Embryonic facial prominence (tissue), 1 donor: Measurements from ENCODE around the gene TMPRSS11B.
"Not testable (repeated sequence)": the region's sequence is repeated elsewhere in the genome, so short reads cannot be mapped to it uniquely, and the experiment has no call there.

Experiments used
- DNase-seq: peaks from one replicate; pipeline ENCODE4 v3.0.0-alpha.2; 2016; ENCODE audit errors: extremely low spot score

The TMPRSS11B gene

GRCh38 chr4:68245594-68245993, at the start of gene TMPRSS11B:
Gene TMPRSS11B (minus strand): TSS chr4:68245694. CDS start chr4:68245558, 136 bp downstream.
- DNase-seq, result no peak

- no peak for DNase-seq
Measured at GRCh38 chr4:68291256-68291655, 45.8 kb upstream of the TMPRSS11B start.

- DNase-seq, result no peak
Measured at GRCh38 chr4:68288393-68288740, 42.9 kb upstream of the TMPRSS11B start.

- no peak for DNase-seq
Measured at GRCh38 chr4:68287704-68288392, 42.4 kb upstream of the TMPRSS11B start.

- no peak for DNase-seq
Measured at GRCh38 chr4:68283714-68284113, 38.2 kb upstream of the TMPRSS11B start.

GRCh38 chr4:68283095-68283494, 37.6 kb upstream of the TMPRSS11B start:
- no peak for DNase-seq

- not testable (repeated sequence) for DNase-seq
Measured at GRCh38 chr4:68281796-68282740, 36.6 kb upstream of the TMPRSS11B start.

- no peak for DNase-seq
Measured at GRCh38 chr4:68278029-68278428, 32.5 kb upstream of the TMPRSS11B start.

- no peak for DNase-seq
Measured at GRCh38 chr4:68277627-68278026, 32.1 kb upstream of the TMPRSS11B start.

GRCh38 chr4:68272860-68273259, 27.4 kb upstream of the TMPRSS11B start:
- DNase-seq, result no peak

GRCh38 chr4:68272380-68272779, 26.9 kb upstream of the TMPRSS11B start:
- no peak for DNase-seq

- DNase-seq, result peak; percentile 20
Measured at GRCh38 chr4:68271851-68272357, 26.4 kb upstream of the TMPRSS11B start.

- no peak for DNase-seq
Measured at GRCh38 chr4:68267433-68267944, 22.0 kb upstream of the TMPRSS11B start.

GRCh38 chr4:68264875-68265565, 19.5 kb upstream of the TMPRSS11B start:
- no peak for DNase-seq

GRCh38 chr4:68259191-68259590, 13.7 kb upstream of the TMPRSS11B start:
- DNase-seq, result no peak

- no peak for DNase-seq
Measured at GRCh38 chr4:68257719-68258118, 12.2 kb upstream of the TMPRSS11B start.

GRCh38 chr4:68256284-68256683, 10.8 kb upstream of the TMPRSS11B start:
- DNase-seq, result no peak

GRCh38 chr4:68250151-68250930, 4.8 kb upstream of the TMPRSS11B start:
- no peak for DNase-seq

- no peak for DNase-seq
Measured at GRCh38 chr4:68249434-68249833, 3.9 kb upstream of the TMPRSS11B start.

GRCh38 chr4:68240620-68241019, 4.9 kb downstream of the TMPRSS11B start:
- no peak for DNase-seq

- DNase-seq, result no peak
Measured at GRCh38 chr4:68228568-68228967, 16.9 kb downstream of the TMPRSS11B start.
